ENCODE measurements around the gene MACROD2.

- TF ChIP-seq CTCF (IDR thresholded peaks at IDR 0.05) (no peak), POLR2A (IDR thresholded peaks at IDR 0.05) (no peak)
These were observed 1927.2 kb downstream of the MACROD2 start for GRCh38 chr20:15922556-15922955.

Data from body of pancreas (tissue), 4 donors.